CD14-positive monocyte (primary cell): ENCODE data around the gene UBQLN1. TPM values are rescaled to one million over a fixed set of nuclear protein-coding genes. Genes with fewer than 3 reads are reported as not detected.

Experiments
- DNase-seq, 3 donors: peaks; one replicate each; pipeline ENCODE4 v3.0.0-alpha.2; 2011 to 2022
- H2AFZ ChIP-seq: 2 replicates; pipeline ENCODE4 v1.6.0; 2012; ENCODE audit warnings: mild to moderate bottlenecking, low read depth, low read length, inconsistent platforms; ENCODE audit not compliant: insufficient read depth, poor library complexity, severe bottlenecking
- H3K27ac ChIP-seq, 2 donors: 1 replicate in 1 of 2; 2 replicates in 1 of 2; pipeline ENCODE4 v1.5.1; 2012 to 2013; ENCODE audit warnings: low read length in 2 of 2, control low read depth in 1 of 2, inconsistent platforms in 1 of 2, low read depth in 1 of 2, mild to moderate bottlenecking in 1 of 2
- H3K27me3 ChIP-seq, 2 donors: one replicate each; pipeline versions ENCODE4 v1.6.0 to v1.6.1; 2011 to 2013; ENCODE audit warnings: low read length in 2 of 2; ENCODE audit not compliant: control insufficient read depth in 2 of 2, insufficient read depth in 2 of 2
- H3K36me3 ChIP-seq, 2 donors: replicated peaks in 1 of 2; 1 replicate in 1 of 2; 2 replicates in 1 of 2; pipeline versions ENCODE4 v1.5.1 to v1.6.1; 2012 to 2013; ENCODE audit warnings: low read length in 2 of 2, control low read depth in 1 of 2, inconsistent platforms in 1 of 2, mild to moderate bottlenecking in 1 of 2; ENCODE audit not compliant: insufficient read depth in 2 of 2, control insufficient read depth in 1 of 2
- H3K4me1 ChIP-seq, 2 donors: 1 replicate in 1 of 2; 2 replicates in 1 of 2; pipeline versions ENCODE4 v1.5.1 to v1.6.1; 2012 to 2013; ENCODE audit warnings: low read length in 2 of 2, control low read depth in 1 of 2, inconsistent platforms in 1 of 2, mild to moderate bottlenecking in 1 of 2, moderate library complexity in 1 of 2; ENCODE audit not compliant: insufficient read depth in 2 of 2, control insufficient read depth in 1 of 2
- H3K4me2 ChIP-seq: replicated peaks from 2 replicates; pipeline ENCODE3; 2012; ENCODE audit warnings: low read length, moderate library complexity, mild to moderate bottlenecking; ENCODE audit not compliant: poor library complexity, severe bottlenecking; ENCODE audit errors: extremely low read depth
- H3K4me3 ChIP-seq, 3 experiments: fragments of 200-600 bp in 1 of 3; sonication (generic) in 1 of 3; replicated peaks in 1 of 3; 1 replicate in 2 of 3; 2 replicates in 1 of 3; pipeline ENCODE4 v1.5.1; 2011 to 2013; ENCODE audit warnings: low read length in 3 of 3, mild to moderate bottlenecking in 3 of 3, control low read depth in 2 of 3, low read depth in 2 of 3, inconsistent platforms in 1 of 3, moderate library complexity in 1 of 3
- H3K79me2 ChIP-seq: 2 replicates; pipeline ENCODE4 v1.6.0; 2012; ENCODE audit warnings: mild to moderate bottlenecking, control low read depth, inconsistent platforms, low read length, moderate library complexity; ENCODE audit not compliant: insufficient read depth
- H3K9ac ChIP-seq: 2 replicates; pipeline ENCODE4 v1.6.0; 2017; ENCODE audit warnings: low read length, mild to moderate bottlenecking; ENCODE audit not compliant: insufficient read depth, poor library complexity, severe bottlenecking
- H3K9me3 ChIP-seq, 2 donors: replicated peaks in 1 of 2; 1 replicate in 1 of 2; 2 replicates in 1 of 2; pipeline versions ENCODE4 v1.5.1 to v1.6.1; 2012 to 2013; ENCODE audit warnings: low read length in 2 of 2, control low read depth in 1 of 2; ENCODE audit not compliant: control insufficient read depth in 1 of 2, insufficient read depth in 1 of 2
- H4K20me1 ChIP-seq: 2 replicates; pipeline ENCODE4 v1.6.0; 2012; ENCODE audit warnings: mild to moderate bottlenecking, low read length, control low read depth, moderate library complexity; ENCODE audit not compliant: insufficient read depth
- H3K27ac Mint-ChIP-seq, 7 donors: one replicate each; pipeline ENCODE4 v1.8.0; 2020; ENCODE audit warnings: mild to moderate bottlenecking in 7 of 7, mixed read lengths in 7 of 7, moderate library complexity in 6 of 7, inconsistent platforms in 2 of 7
- H3K27me3 Mint-ChIP-seq, 3 donors: one replicate each; pipeline ENCODE4 v1.8.0; 2021 to 2022; ENCODE audit warnings: low read depth in 3 of 3, mild to moderate bottlenecking in 3 of 3, mixed read lengths in 3 of 3, moderate library complexity in 3 of 3, inconsistent platforms in 1 of 3
- H3K36me3 Mint-ChIP-seq, 2 donors: one replicate each; pipeline ENCODE4 v1.8.0; 2020; ENCODE audit warnings: mixed read lengths in 2 of 2, inconsistent platforms in 1 of 2, mild to moderate bottlenecking in 1 of 2
- H3K4me1 Mint-ChIP-seq: one replicate; pipeline ENCODE4 v1.8.0; 2020; ENCODE audit warnings: mild to moderate bottlenecking, mixed read lengths
- H3K4me3 Mint-ChIP-seq, 2 donors: one replicate each; pipeline ENCODE4 v1.8.0; 2020; ENCODE audit warnings: mild to moderate bottlenecking in 2 of 2, mixed read lengths in 2 of 2, moderate library complexity in 1 of 2
- H3K9me3 Mint-ChIP-seq, 7 donors: one replicate each; pipeline ENCODE4 v1.8.0; 2020 to 2022; ENCODE audit warnings: mixed read lengths in 7 of 7, mild to moderate bottlenecking in 6 of 7, moderate library complexity in 6 of 7, inconsistent platforms in 2 of 7
- CTCF ChIP-seq: fragments of 200-600 bp; IDR thresholded peaks from one replicate; pipeline ENCODE4 v1.8.0; 2022; ENCODE audit warnings: antibody characterized with exemption, mild to moderate bottlenecking
- WGBS: methylation state at CpG from one replicate; pipeline ENCODE4 v1.1.5; 2013; ENCODE audit warnings: missing lambda C conversion rate; ENCODE audit not compliant: insufficient coverage; 5-methylcytosine and 5-hydroxymethylcytosine counted together
- intact Hi-C, 2 donors: fragments of 100-400 bp; cut with micrococcal nuclease; formaldehyde crosslinking; loops; one replicate each; pipeline versions ENCODE4 v1.15.0 to v1.15.1; 2023
- polyA plus RNA-seq, 3 donors: library from polyadenylated mRNA; depleted of rRNA in 1 of 3; unstranded in 2 of 3; stranded (reverse) in 1 of 3; fragments of 300-500 nt in 2 of 3; fragments of >200 nt in 1 of 3; fragmentation: Illumina TruSeq in 2 of 3; gene quantifications; 1 replicate in 2 of 3; 2 replicates in 1 of 3; pipeline ENCODE4 v1.2.3, GENCODE V29; 2012 to 2021

UBQLN1 gene
- polyA plus RNA-seq, 3 donors, result 45.9 to 52.9 (median 46.9) TPM

- intact Hi-C loops, result no loop called here
- no peak overlapping the region for H2AFZ ChIP-seq
- no peak overlapping the region for H3K4me3 ChIP-seq
- no peaks in the 10 kb centered on the region for H4K20me1 ChIP-seq
- peaks cover 4 to 12% of the 10 kb centered on the region in 2 donors for H3K36me3 ChIP-seq
- Mint-ChIP-seq H3K9me3 (peaks cover 0 to 2% (median 0%) of the 10 kb centered on the region in 7 donors), H3K4me3 (no peak overlapping the region), H3K4me1 (peaks cover 32% of the 10 kb centered on the region), H3K36me3 (peaks cover 18 to 32% of the 10 kb centered on the region in 2 donors), H3K27me3 (peaks cover 0 to 4% (median 3%) of the 10 kb centered on the region in 3 donors), H3K27ac (peak overlapping the region in 1 of 7 donors; percentile 8)
- DNase-seq, result peak in 2 of 3 donors; percentile 12 to 38
- no peak overlapping the region for H3K27ac ChIP-seq
- no peak overlapping the region for H3K9ac ChIP-seq
- no peak overlapping the region for H3K4me2 ChIP-seq
- no peaks in the 10 kb centered on the region for H3K27me3 ChIP-seq
- no peaks in the 10 kb centered on the region for H3K79me2 ChIP-seq
- H3K4me1 ChIP-seq, result peaks cover 11 to 27% of the 10 kb centered on the region in 2 donors
- no peaks in the 10 kb centered on the region for H3K9me3 ChIP-seq
- no peak for TF ChIP-seq CTCF
- WGBS, result 62% methylated on average over 3 of the region's 3 CpGs
Observed at GRCh38 chr9:83625178-83625577, 82.6 kb downstream of the UBQLN1 start.

GRCh38 chr9:83623679-83624076, 84.1 kb downstream of the UBQLN1 start:
- H3K4me3 Mint-ChIP-seq, result peak overlapping the region; percentile 94 to 96
- H3K36me3 ChIP-seq, result peaks cover 2 to 12% of the 10 kb centered on the region in 2 donors
- peak overlapping the region; percentile 88 for H3K9ac ChIP-seq
- WGBS, result no CpG with 5 or more reads among the region's 5 CpGs
- H3K4me2 ChIP-seq, result peak overlapping the region; percentile 92
- no peak for DNase-seq
- H4K20me1 ChIP-seq, result no peaks in the 10 kb centered on the region
- H3K27ac Mint-ChIP-seq, result peak overlapping the region in 5 of 7 donors; percentile 48 to 87 (median 75)
- no peaks in the 10 kb centered on the region for H3K9me3 ChIP-seq
- peaks cover 0 to 3% (median 3%) of the 10 kb centered on the region in 3 donors for H3K27me3 Mint-ChIP-seq
- H3K79me2 ChIP-seq, result no peaks in the 10 kb centered on the region
- no peaks in the 10 kb centered on the region for H3K9me3 Mint-ChIP-seq
- peaks cover 10 to 25% of the 10 kb centered on the region in 2 donors for H3K36me3 Mint-ChIP-seq
- peak overlapping the region; percentile 54 to 90 (median 71) for H3K4me3 ChIP-seq
- H3K27me3 ChIP-seq, result no peaks in the 10 kb centered on the region
- peaks cover 30% of the 10 kb centered on the region for H3K4me1 Mint-ChIP-seq
- H3K4me1 ChIP-seq, result peaks cover 11 to 27% of the 10 kb centered on the region in 2 donors
- H2AFZ ChIP-seq, result peak overlapping the region; percentile 95
- intact Hi-C loops, result no loop called here
- H3K27ac ChIP-seq, result peak overlapping the region in 1 of 2 donors; percentile 88
- no peak for TF ChIP-seq CTCF
